DMS53 treated with DMSO at 0.1 percent for 48 hours (cell line): Measurements from ENCODE around the gene SUMO3.
A peak's percentile ranks its signal among the peaks of the same experiment; 100 is the strongest.

ENCODE experiments used
- DNase-seq: peaks from one replicate; lab custom pipeline; 2025; ENCODE audit not compliant: unreplicated experiment; lab: John Stamatoyannopoulos, UW

The SUMO3 gene

DNA sequence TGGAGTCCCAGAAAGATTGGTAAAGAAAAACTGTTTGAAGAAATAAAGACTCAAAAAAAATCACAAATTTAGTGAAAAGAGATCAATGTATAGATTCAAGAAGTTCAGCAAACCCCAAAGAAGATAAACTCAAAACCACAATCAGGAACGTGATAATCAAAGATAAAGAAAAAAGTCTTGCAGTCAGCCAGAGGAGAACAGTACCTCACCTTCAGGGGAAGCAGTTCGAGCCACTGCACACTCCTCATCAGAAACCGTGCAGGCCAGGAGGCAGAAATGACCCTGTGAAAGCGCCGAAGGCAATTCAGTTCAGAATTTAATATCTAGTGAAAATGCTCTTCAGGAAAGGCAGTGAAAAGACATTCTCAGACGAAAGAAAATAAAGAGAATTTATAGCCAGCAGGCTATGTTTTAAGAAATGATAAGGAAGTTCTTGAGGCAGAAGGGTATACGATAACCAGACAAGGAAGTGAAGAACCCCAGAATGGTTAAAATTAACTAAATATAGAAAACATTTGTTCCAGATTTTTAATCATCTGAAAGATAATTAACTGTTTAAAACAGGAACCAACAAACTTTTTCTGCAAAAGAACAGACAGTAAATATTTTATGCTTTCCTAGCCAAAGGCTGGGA, 13.5 kb upstream of the SUMO3 start:
- no peak for DNase-seq

DNA sequence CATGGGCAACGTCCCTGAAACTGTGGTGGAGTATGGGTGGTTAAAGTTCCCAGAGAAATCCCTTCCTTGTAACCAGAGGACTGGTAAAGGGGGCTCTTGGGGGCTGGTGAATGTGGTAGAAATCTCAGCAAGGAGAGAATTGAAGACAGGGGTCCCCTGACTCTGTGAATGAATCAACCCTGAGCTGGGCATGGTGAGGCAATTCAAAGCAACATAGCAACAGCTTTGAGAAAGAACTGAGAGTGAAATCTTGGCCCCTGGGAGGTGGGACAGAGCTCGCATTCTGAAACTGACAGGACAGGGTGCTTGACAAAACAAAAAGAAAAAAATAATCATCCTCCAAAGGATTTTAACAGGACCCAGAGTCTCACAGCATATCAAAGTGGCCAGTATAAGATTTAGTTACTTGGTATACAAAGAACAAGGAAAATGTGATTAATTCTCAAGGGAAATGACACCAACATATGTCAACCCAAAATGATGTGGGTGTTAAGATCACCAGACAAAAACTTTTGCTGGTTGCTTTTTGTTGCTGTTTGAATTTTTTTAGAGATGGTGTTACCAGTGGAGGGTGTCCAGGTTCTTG, 11.7 kb upstream of the SUMO3 start:
- no peak for DNase-seq

DNA sequence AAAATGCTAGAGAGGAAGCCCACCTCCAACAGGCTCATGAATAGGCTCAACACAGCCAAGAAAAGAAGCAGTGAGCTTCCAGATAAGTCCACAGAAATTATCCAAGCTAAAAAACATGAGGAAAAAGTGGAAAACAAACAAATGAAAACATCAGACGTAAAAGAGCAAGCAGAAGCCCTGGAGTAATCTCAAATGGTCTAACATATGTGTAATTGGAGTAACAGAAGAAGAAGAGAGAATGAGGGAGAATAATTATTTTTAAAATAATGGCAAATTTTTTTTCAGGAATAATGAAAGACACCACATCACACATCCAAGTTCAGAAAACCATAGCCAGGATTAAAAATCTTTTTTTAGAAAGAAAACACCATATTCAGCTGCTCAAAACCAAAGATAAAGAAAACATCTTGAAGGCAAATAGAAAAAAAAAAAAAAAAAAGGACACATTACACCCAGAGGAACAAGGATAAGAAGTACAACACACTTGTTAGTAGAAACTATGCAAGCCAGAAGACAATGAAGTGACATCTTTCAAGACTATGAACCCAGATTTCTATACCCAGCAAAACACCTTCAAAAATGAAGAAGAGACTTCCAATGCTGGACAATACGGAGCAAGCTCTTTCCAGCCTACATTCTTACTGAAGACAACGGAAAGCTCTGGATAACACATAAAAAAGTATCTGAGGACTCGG, 10.6 kb upstream of the SUMO3 start:
- DNase-seq = no peak

DNA sequence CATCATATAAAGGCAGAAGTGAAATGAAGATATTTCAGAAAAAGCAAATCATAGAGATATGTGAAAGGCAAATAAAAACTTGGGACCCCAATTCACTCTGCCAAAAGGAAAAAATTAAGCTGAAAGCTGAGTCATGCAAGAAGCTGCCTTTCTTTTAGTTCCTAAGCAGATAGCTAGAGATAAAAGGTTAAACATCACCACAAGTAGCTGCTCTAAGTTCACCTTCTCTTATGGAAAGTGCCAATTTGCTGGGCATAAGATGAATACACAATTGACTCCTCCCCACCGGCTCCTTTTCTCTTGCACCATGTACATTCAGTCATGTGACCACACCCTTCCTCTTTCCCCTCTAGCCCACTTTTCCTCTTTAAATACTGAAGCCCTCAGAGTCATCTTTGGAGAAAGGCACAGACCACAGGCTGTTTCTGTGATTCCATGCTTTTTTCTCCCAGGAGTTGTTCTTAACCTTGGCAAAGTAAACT, 5.4 kb upstream of the SUMO3 start:
- no peak for DNase-seq

DNA sequence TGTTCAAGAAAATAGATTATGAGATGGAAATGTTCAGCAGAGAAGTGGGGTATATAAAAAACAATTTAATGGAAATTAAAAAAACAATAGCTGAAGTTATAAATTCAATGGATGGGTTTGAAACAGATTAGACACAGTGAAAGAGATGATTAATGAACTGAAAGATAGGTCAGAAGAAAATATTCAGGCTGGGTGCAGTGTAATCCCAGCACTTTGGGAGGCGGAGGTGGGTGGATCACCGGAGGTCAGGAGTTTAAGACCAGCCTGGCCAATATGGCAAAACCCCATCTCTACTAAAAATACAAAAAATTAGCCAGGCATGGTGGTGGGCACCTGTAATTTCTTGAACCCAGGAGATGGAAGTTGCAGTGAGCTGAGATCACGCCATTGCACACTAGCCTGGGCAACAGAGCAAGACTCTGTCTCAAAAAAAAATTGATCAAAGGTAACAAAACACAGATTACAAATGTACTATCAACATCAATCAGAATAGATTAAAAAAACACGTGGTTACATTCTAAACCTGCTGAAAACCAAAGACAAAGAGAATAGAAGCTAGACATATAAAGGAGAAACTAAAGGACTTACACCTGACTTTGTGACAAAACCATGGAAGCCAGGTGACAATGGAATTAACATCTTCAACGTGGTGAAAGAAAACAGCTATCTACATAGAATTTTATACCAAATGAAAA, 4.8 kb upstream of the SUMO3 start:
- DNase-seq = no peak

DNA sequence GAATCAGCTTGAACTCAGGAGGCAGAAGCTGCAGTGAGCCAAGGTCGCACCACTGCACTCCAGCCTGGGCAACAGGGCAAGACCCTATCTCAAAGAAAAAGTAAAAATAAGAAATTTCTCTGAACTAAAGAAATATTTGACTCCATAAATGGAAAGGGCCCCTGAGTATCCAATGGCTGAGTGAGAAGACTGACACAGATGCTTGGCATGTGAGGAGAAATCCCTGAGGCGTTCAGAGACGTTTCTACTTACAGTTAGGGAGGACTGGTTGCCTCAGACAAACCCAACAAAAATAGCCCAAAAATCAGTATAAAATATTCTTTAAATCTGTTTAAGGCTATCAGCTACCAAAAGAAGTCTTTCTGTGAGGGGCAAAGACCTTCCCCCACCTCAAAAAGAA, 3.0 kb upstream of the SUMO3 start:
- DNase-seq = no peak

DNA sequence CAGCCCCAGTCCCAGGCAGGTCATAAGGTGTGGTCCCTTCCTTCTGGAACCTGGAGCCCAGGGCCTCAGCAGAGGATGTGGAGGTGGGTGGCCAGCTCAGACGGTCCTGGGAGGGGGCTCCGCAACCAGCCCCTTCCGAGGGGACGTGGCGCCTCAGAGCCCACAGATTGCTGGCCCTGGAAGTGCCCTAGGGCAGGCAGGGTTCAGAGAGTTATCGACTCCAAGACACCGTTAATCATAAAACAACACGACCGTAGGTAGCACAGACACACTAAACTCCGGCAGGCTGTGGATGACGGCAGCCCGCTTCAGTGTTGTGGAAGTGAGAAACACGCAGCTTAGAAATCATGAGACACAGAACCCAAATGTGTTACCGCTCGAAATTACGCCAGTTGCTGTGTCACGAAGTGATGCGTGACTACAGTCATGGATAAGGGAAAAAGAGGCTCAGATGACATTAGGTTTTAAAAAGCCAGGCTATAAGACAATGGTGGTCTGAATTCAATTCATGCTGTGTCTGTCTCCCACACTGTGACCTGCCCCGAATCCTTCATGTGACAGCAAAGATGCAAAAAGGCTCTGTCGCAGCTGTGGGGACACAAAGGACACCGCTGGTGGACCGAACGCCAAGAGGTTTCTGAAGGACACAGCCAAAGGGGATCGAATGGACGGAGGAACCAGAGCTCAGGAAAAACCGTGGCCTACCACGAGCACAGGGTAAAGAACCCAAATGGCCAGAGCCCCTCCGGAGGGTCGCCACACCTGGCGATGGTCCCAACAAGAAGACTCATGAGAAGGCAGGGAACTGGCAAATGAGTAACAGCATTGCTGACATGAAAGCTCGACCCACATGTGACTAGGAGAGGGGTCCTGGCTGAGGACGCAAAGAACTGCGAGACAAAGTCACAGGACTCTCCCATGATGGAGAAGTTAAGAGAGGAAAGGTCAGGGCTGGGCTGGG, 1.7 kb upstream of the SUMO3 start:
- no peak for DNase-seq

DNA sequence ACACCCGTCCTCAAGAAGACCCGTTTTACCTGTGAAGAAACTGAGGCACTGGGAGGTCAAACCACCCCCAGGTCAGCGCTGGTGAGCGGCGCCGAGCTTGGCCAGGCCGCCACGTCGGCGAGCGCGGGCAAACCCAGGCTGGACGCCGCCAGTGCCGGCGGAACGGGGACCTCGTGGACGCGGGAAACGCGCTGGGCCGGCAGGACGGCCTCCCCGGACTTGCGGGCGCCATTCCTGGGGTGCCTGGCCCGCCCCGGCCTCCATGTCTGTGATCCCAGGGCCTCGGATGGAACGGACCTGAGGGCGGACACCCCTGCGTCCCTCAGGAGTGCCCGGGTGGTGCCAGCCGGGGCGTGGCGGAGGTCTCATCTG, 764 bp upstream of the SUMO3 start:
- DNase-seq = no peak

DNA sequence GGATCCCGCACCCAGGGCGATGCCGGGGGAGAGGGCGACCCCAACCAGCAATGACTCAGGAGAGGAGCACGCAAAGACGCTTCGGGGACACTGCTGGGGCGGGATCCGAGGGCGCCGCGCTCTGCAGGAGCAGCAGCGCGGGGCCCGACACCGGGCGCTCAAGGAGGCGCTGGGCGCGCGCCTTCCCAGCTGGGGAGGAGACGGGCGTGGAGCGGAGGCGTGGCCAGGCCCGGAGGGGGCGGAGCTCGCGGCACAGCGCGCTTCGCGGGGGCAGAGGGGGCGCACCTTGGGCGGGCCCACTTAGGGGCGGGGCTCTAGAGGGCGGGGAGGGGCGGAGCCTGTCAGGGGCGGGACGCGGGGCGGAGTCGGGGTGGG, 369 bp downstream of the SUMO3 start:
- peak; percentile 26 for DNase-seq

DNA sequence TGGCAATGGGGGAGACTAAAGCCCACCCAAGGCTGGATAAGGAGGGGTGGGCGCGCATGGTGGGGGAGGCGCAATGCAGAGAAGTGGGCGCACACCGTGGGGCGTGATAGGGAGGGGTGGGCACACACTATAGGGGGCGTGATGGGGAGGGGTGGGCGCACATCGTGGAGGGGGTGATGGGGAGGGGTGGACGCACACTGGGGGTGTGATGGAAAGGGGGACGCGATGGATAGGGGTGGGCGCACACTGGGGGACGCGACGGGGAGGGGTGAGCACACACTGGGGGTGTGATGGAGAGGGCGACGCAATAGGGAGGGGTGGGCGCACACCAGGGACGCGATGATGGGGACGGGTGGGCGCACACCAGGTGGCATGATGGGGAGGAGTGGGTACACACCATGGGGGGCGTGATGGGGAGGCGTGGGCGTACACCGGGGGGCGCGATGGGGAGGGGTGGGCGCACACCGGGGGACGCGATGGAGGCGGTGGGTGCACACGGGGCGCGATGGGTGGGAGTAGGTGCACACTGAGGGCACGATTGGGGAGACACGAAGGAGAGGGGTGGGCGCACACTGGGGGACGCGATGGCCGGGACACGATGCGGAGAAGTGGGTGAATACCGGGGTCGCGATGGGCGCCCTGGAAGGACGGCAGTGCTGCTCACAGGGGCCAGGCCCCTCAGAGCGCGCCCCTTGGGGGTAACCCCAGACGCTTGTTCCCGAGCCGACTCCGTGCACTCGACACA, 929 bp downstream of the SUMO3 start:
- DNase-seq = no peak

DNA sequence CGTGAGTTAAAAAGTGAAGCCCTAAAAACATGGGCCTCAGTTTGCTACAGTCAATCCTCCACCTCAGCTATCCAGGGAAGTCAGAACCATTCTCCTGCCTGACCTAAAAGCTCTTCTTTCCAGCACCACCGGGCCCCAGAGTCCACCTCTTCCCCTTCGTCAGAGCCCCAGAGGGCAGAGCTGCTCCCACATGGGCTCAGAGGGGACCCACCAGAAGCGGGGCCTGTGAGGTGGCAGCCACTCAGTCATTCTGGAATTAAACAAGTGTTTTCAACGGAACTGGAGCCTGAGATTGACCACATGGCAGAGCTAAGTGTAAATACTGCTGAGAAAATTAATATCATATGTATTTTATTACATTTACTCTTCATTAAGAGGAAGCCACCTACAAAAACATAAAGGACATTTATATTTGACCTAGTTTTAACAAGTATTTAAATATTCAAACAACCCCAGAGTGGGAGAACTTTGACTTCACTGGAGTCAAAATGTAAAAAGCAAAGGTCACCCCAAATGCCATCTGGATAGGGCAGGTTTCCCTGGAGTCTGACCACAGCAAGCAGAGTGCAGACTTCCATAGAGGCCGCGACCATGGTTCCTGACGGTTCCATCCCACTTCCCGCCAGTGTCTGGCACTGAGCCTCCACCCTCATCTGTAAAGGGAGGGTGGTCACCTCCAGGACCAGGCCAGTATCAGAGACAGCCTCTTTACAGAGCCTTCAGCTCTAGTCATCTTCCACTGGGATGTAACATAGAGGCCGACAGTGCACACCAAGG, 1.8 kb downstream of the SUMO3 start:
- DNase-seq = no peak

DNA sequence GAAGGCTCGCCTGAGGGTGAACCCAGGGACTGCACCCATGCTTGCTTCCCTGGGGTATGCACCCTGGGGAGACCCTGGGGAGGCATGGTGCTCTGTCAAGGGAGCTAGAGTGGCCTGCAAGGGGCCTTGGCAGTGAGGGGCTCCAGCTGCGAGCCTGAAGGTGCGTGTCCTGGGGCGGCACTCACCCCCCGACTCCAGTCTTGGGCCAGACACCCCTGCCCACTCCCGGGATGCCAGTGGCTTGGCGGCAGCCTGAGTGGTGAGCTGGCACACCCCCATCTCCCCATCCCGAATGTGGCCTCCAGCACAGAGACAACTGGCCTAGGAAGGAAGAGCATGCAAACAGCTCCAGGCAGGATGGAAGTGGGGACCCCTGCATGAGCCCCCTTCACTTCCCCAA, 2.6 kb downstream of the SUMO3 start:
- DNase-seq = no peak

DNA sequence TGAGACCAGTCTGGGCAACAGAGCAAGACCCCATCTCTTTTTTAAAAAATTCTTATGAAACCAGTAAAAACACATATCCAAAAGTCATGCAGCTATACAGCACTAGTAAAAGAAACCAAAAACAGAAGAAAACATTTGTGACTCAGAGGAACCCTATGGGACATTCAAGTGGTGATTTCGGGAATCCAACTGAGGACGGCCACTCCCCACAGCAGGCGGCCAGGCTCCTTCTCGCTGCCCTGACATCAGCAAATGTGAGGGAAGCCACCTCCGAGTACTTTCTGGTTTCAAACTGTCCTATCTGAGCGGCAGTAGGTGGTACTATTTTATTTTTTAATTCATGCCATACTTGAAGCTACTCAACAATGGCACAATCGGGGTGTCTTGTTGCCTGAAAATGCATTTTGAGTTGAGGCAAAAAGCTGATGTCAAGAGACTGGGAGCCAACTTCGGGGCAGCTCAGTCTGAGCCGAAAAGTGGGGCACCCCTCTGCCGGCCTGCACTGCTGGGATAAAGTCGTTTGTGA, 3.3 kb downstream of the SUMO3 start:
- no peak for DNase-seq

DNA sequence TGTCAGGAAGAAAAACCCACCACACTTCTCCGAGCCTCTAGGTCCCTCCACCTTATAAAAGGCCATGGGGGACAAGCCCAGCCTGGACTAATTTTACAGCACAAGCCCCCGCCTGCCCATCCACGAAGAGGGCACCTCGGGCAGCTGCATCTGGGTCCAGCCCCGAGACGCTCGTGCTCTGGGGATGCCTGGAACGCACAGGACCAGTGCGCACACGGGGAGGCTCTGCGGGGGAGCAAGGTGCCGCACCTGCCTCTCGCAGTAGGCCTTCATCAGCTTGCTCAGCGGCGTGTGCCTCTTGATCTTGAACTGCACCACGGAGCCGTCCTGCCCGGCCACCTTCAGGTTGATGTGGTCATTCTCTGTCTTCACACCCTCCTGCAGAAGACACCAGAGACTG, 4.1 kb downstream of the SUMO3 start:
- DNase-seq = no peak

DNA sequence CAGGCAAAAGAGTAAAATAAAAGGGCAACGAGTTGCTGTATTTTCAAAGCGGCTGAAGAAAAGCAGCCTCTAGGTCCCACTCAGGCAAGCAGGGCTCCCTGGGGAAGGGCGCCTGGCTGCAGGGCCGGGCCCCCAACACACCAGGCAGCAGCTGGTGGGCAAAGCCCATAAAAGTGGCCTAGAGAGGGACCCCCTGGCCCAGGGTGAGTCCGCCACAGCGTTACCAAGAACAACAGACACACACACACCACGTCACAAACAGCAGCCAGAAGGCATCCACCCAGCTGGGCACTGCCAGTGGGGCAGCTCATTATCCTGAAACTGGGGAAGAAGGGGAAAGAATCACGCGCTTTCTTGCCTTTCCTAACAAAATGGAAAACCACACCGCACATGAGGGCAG, 4.7 kb downstream of the SUMO3 start:
- DNase-seq = no peak

DNA sequence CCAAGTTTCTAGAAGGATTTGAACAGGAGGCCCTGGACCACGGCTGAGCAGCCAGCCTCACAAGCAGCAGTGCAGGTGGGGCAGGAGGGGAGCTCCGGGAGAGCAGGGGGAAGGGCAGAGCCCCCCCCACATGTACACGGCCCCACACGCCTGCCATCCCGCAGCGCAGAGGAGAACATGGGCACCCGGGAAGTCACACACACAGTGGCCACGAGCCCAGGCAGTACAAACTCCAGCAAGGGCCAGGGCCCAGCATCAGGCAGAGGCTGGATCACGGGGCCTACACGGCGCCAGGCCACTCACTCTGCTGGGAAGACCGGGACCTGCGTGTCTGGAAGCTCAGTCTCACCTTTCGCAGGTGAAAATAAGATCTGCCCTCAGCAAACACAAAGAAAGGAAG, 5.2 kb downstream of the SUMO3 start:
- no peak for DNase-seq

DNA sequence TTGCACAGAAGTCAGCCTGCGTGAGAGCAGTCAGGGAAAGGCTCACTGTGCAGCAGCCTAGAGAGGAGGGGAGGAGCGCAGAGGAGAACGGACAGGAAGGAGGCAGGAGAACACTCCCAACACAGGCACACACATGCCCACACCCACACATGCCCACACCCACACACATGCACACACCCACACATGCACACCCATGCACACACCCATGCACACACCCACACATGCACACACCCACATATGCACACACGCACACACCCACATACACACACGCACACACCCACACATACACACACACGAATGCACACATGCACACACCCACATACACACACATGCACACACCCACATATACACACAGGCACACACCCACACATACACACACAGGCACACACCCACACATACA, 7.1 kb downstream of the SUMO3 start:
- DNase-seq = no peak

DNA sequence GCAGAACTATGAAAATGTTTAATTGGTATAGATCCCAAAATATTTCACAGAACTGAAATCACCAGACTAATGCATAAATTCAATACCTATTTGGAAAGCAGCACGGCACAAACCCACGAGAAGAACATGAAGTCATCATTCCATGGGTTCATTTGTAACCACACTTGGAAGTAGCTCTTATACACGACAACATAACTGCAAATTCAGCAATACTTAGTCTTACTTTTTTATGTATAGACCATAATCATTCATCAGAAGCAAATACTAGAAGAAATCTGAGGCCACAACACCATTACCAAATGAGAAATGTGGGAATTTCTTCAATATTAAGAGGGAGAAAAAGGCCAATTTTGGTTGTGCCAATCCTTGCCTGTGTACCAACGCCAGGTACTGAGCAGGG, 12.0 kb downstream of the SUMO3 start:
- DNase-seq = no peak

DNA sequence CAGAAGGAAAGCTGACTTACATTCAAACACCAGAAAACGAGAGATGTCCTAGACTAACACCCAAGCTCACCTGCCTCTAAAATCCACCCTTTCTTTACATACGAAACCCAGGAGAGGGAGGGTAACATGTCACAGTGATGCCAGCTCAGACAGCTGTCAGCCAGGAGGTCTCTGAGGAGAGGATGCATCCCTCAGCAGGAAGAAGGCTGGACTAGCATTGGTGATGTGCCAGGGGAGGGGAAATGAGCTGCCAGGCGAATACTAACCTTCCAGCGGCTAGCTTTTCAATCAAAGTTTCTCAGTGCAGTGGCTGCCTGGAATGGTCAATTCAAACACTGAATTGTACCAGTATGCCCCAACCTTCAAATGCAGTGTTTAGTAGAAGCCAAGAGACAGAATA, 12.6 kb downstream of the SUMO3 start:
- no peak for DNase-seq
